ENCODE data around the gene ARHGAP6. TPM values are rescaled to one million over a fixed set of nuclear protein-coding genes. Genes with fewer than 3 reads are reported as not detected.

The ARHGAP6 gene
- total RNA-seq, 1 experiment from 2014 or later, result 0.07 TPM

DNA sequence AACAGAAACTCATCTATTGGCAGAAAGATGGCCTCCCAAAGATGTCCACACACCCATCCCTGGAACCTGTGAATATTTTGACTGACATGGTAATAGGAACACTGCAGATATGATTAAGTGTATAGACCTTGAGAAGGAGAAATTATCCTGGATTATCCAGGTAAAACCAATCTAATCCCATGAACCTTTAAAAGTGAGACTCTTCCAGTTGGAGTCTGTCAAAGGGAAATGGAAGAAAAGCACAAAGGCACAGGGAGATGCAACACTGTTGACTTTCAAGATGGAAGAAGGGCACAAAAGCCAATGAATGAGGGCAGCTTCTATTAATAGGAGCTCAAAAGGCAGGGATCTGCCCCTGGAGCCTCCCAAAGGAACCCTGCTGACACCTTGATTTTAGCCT, 289.6 kb downstream of the ARHGAP6 start:
- no peak overlapping the region for H3T11ph ChIP-seq (ENCODE audit: low read length)
- Mint-ChIP-seq H3K4me3 (no peak overlapping the region), H3K27me3 (ENCODE audit: low read depth) (no peaks in the 10 kb centered on the region; the same call in none of the 2 replicates), H3K4me1 (peaks cover 10 to 13% of the 10 kb centered on the region in 2 experiments), H3K36me3 (ENCODE audit: insufficient read depth in 1 of 3, low read depth in 3 of 3) (peaks cover 0 to 3% (median 0%) of the 10 kb centered on the region in 3 experiments; a peak in 4 of 7 replicates), H3K27ac (no peak overlapping the region), H3K9me3 (peaks cover 50 to 52% of the 10 kb centered on the region in 2 experiments)
- no peak overlapping the region for H3K4ac ChIP-seq (ENCODE audit: low read depth, low read length)
- no peak overlapping the region for H4K8ac ChIP-seq (replicated peaks; ENCODE audit: insufficient read length, low read depth, low read length)
- no peak overlapping the region for H2BK15ac ChIP-seq (ENCODE audit: low read depth, low read length)
- no peaks in the 10 kb centered on the region for H3K23me2 ChIP-seq (ENCODE audit: insufficient read length, low read depth, low read length, poor library complexity, severe bottlenecking)
- H2AFZ ChIP-seq (ENCODE audit: low read length), result no peak overlapping the region
- no peak overlapping the region for H2BK20ac ChIP-seq (ENCODE audit: low read depth, low read length, poor library complexity, severe bottlenecking)
- H2BK120ac ChIP-seq (ENCODE audit: low read depth, low read length, poor library complexity, severe bottlenecking), result no peak overlapping the region
- H3K56ac ChIP-seq (ENCODE audit: insufficient read length, low read depth, low read length), result no peak overlapping the region
- H3K18ac ChIP-seq (ENCODE audit: insufficient read length, low read depth, low read length), result no peak overlapping the region
- TF ChIP-seq, protein P1, sequence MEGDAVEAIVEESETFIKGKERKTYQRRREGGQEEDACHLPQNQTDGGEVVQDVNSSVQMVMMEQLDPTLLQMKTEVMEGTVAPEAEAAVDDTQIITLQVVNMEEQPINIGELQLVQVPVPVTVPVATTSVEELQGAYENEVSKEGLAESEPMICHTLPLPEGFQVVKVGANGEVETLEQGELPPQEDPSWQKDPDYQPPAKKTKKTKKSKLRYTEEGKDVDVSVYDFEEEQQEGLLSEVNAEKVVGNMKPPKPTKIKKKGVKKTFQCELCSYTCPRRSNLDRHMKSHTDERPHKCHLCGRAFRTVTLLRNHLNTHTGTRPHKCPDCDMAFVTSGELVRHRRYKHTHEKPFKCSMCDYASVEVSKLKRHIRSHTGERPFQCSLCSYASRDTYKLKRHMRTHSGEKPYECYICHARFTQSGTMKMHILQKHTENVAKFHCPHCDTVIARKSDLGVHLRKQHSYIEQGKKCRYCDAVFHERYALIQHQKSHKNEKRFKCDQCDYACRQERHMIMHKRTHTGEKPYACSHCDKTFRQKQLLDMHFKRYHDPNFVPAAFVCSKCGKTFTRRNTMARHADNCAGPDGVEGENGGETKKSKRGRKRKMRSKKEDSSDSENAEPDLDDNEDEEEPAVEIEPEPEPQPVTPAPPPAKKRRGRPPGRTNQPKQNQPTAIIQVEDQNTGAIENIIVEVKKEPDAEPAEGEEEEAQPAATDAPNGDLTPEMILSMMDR (conservative IDR thresholded peaks at IDR 0.05), result no peak
- H3K4me2 ChIP-seq (ENCODE audit: insufficient read depth, insufficient read length, low read length), result no peak overlapping the region
- H3K23ac ChIP-seq (ENCODE audit: insufficient read length, low read depth, low read length), result no peak overlapping the region
- no peaks in the 10 kb centered on the region for H4K20me1 ChIP-seq (ENCODE audit: control insufficient read depth, insufficient read depth, insufficient read length)
- H3K9me3 ChIP-seq (ENCODE audit: control insufficient read depth, low read depth, low read length), result peaks cover 5% of the 10 kb centered on the region
- no peak overlapping the region for H3K14ac ChIP-seq (ENCODE audit: insufficient read depth, low read length)
- H4K91ac ChIP-seq (ENCODE audit: insufficient read length, low read depth, low read length), result no peak overlapping the region
- H2BK12ac ChIP-seq (ENCODE audit: insufficient read length, low read depth, low read length), result no peak overlapping the region
- H3K79me1 ChIP-seq (ENCODE audit: insufficient read depth, low read depth, low read length, poor library complexity, severe bottlenecking), result no peaks in the 10 kb centered on the region
- no peak overlapping the region for H3K27ac ChIP-seq (ENCODE audit: insufficient read length, low read depth, low read length)
- no peaks in the 10 kb centered on the region for H3K4me1 ChIP-seq (ENCODE audit: insufficient read depth, low read length)
- H3K79me2 ChIP-seq (ENCODE audit: insufficient read depth, low read length), result no peaks in the 10 kb centered on the region
- DNase-seq, result no peak
- no peak overlapping the region for H4K5ac ChIP-seq (ENCODE audit: insufficient read length, low read depth, low read length)
- H2AK5ac ChIP-seq (ENCODE audit: insufficient read length, low read length), result no peak overlapping the region
- no peak overlapping the region for H2BK5ac ChIP-seq (ENCODE audit: insufficient read length, low read length)
- H3K9ac ChIP-seq (ENCODE audit: extremely low read depth, insufficient read length, low read length), result no peak overlapping the region
- H3K27me3 ChIP-seq (ENCODE audit: insufficient read depth, low read length), result no peaks in the 10 kb centered on the region

Data from H9 (cell line).